ENCODE results near the gene C16orf95.
A peak's percentile ranks its signal among the peaks of the same experiment; 100 is the strongest.
"Not testable (repeated sequence)": the region's sequence is repeated elsewhere in the genome, so short reads cannot be mapped to it uniquely, and the experiment has no call there.

C16orf95 gene

GRCh38 chr16:87286839-87287626 lies 30.2 kb downstream of the C16orf95 start:
- no peak for DNase-seq (ENCODE audit: low spot score)

GRCh38 chr16:87284183-87284582 lies 33.0 kb downstream of the C16orf95 start:
- DNase-seq (ENCODE audit: low spot score), result no peak

- DNase-seq (ENCODE audit: low spot score), result no peak
These were observed 38.0 kb downstream of the C16orf95 start for GRCh38 chr16:87279094-87279658.

GRCh38 chr16:87278191-87279093 lies 38.8 kb downstream of the C16orf95 start:
- peak; percentile 88 for DNase-seq (ENCODE audit: low spot score)

- DNase-seq (ENCODE audit: low spot score), result no peak
These were observed 40.3 kb downstream of the C16orf95 start for GRCh38 chr16:87276924-87277323.

- no peak for DNase-seq (ENCODE audit: low spot score)
These were observed 41.0 kb downstream of the C16orf95 start for GRCh38 chr16:87276091-87276701.

- no peak for DNase-seq (ENCODE audit: low spot score)
These were observed 42.4 kb downstream of the C16orf95 start for GRCh38 chr16:87274794-87275193.

- no peak for DNase-seq (ENCODE audit: low spot score)
These were observed 43.6 kb downstream of the C16orf95 start for GRCh38 chr16:87273471-87274030.

GRCh38 chr16:87271256-87271655 lies 45.9 kb downstream of the C16orf95 start:
- DNase-seq (ENCODE audit: low spot score), result no peak

- no peak for DNase-seq (ENCODE audit: low spot score)
These were observed 49.6 kb downstream of the C16orf95 start for GRCh38 chr16:87267566-87267965.

GRCh38 chr16:87266846-87267245 lies 50.3 kb downstream of the C16orf95 start:
- no peak for DNase-seq (ENCODE audit: low spot score)

GRCh38 chr16:87265261-87265660 lies 51.9 kb downstream of the C16orf95 start:
- DNase-seq (ENCODE audit: low spot score), result no peak

GRCh38 chr16:87264634-87265033 lies 52.6 kb downstream of the C16orf95 start:
- DNase-seq (ENCODE audit: low spot score), result no peak

- DNase-seq (ENCODE audit: low spot score), result no peak
These were observed 53.7 kb downstream of the C16orf95 start for GRCh38 chr16:87263418-87264052.

GRCh38 chr16:87259431-87259830 lies 57.8 kb downstream of the C16orf95 start:
- DNase-seq (ENCODE audit: low spot score), result no peak

GRCh38 chr16:87258653-87259052 lies 58.5 kb downstream of the C16orf95 start:
- DNase-seq (ENCODE audit: low spot score), result not testable (repeated sequence)

- DNase-seq (ENCODE audit: low spot score), result no peak
These were observed 61.3 kb downstream of the C16orf95 start for GRCh38 chr16:87255866-87256265.

GRCh38 chr16:87254734-87255133 lies 62.5 kb downstream of the C16orf95 start:
- DNase-seq (ENCODE audit: low spot score), result no peak

- DNase-seq (ENCODE audit: low spot score), result no peak
These were observed 62.9 kb downstream of the C16orf95 start for GRCh38 chr16:87254296-87254695.

- no peak for DNase-seq (ENCODE audit: low spot score)
These were observed 63.7 kb downstream of the C16orf95 start for GRCh38 chr16:87253536-87253935.

Measured in ecto neural progenitor cell (in vitro differentiated cells).